Neural cell (in vitro differentiated cells): Measurements from ENCODE around the gene RC3H2. TPM values are rescaled to one million over a fixed set of nuclear protein-coding genes. Genes with fewer than 3 reads are reported as not detected.

ENCODE experiments used
- H2AFZ ChIP-seq: fragments of 200-600, 300-800 bp; sonication (generic), shearing (Covaris generic); 2 replicates; pipeline ENCODE4 v1.6.0; 2014; ENCODE audit warnings: low read depth, mild to moderate bottlenecking, antibody characterized with exemption, low read length, moderate library complexity
- H3F3A ChIP-seq: fragments of 200-600 bp; shearing (Covaris generic); 2 replicates; pipeline ENCODE4 v1.6.1; 2016; ENCODE audit warnings: mild to moderate bottlenecking, moderate library complexity, mixed read lengths, antibody characterized with exemption, low read length; ENCODE audit not compliant: insufficient read depth, poor library complexity, severe bottlenecking
- H3K27ac ChIP-seq: fragments of 200-600, 300-800 bp; sonication (generic), shearing (Covaris generic); 2 replicates; pipeline ENCODE4 v1.5.1; 2014; ENCODE audit warnings: mild to moderate bottlenecking, low read length, moderate library complexity
- H3K27me3 ChIP-seq: fragments of 300-800, 200-600 bp; sonication (generic), shearing (Covaris generic); 2 replicates; pipeline ENCODE4 v1.6.0; 2014; ENCODE audit warnings: mild to moderate bottlenecking, low read depth, low read length, moderate library complexity; ENCODE audit not compliant: insufficient read depth
- H3K36me3 ChIP-seq: fragments of 300-800, 200-600 bp; sonication (generic), shearing (Covaris generic); 2 replicates; pipeline ENCODE4 v1.5.1; 2014; ENCODE audit warnings: mild to moderate bottlenecking, antibody characterized with exemption, low read length, moderate library complexity; ENCODE audit not compliant: insufficient read depth
- H3K4me2 ChIP-seq: fragments of 300-800, 200-600 bp; sonication (generic), shearing (Covaris generic); 2 replicates; pipeline ENCODE4 v1.6.0; 2014; ENCODE audit warnings: mild to moderate bottlenecking, low read length
- H3K4me3 ChIP-seq: fragments of 300-800, 200-600 bp; sonication (generic), shearing (Covaris generic); 2 replicates; pipeline ENCODE4 v1.5.1; 2014; ENCODE audit warnings: mild to moderate bottlenecking, low read length, moderate library complexity
- H3K79me2 ChIP-seq: fragments of 200-600 bp; shearing (Covaris generic); replicated peaks from 2 replicates; pipeline ENCODE4 v1.6.0; 2014; ENCODE audit warnings: mild to moderate bottlenecking, low read length, moderate library complexity; ENCODE audit not compliant: insufficient read depth
- H3K9ac ChIP-seq: fragments of 300-800, 200-600 bp; sonication (generic), shearing (Covaris generic); 2 replicates; pipeline ENCODE4 v1.6.1; 2016; ENCODE audit warnings: mild to moderate bottlenecking, low read length, mixed read lengths
- H3K9me2 ChIP-seq: fragments of 200-600 bp; shearing (Covaris generic); 2 replicates; pipeline ENCODE4 v1.6.1; 2016; ENCODE audit warnings: mild to moderate bottlenecking, low read length, mixed read lengths; ENCODE audit not compliant: insufficient read depth
- H3K9me3 ChIP-seq: fragments of 200-600, 300-800 bp; sonication (generic), shearing (Covaris generic); 2 replicates; pipeline ENCODE4 v1.6.1; 2016; ENCODE audit warnings: mild to moderate bottlenecking, mixed run types, low read length, moderate library complexity, mixed read lengths
- H4K20me1 ChIP-seq: fragments of 200-600 bp; shearing (Covaris generic); 2 replicates; pipeline ENCODE4 v1.6.1; 2016; ENCODE audit warnings: mild to moderate bottlenecking, mixed run types; ENCODE audit not compliant: insufficient read depth
- CTCF ChIP-seq: fragments of 450-650 bp; IDR thresholded peaks from 2 replicates; pipeline ENCODE4 v1.5.1; 2014; ENCODE audit warnings: antibody characterized with exemption, mild to moderate bottlenecking, moderate library complexity; ENCODE audit not compliant: poor library complexity, severe bottlenecking
- EP300 ChIP-seq: fragments of 450-650 bp; conservative IDR thresholded peaks from 2 replicates; pipeline ENCODE4 v1.6.1; 2014; ENCODE audit warnings: antibody characterized with exemption, mild to moderate bottlenecking, moderate library complexity; ENCODE audit not compliant: poor library complexity, severe bottlenecking
- EZH2 ChIP-seq: fragments of 200-600, 300-800 bp; shearing (Covaris generic), sonication (generic); IDR thresholded peaks from 2 replicates; pipeline ENCODE4 v1.6.1; 2014; ENCODE audit warnings: antibody characterized with exemption, low read length, borderline replicate concordance, mild to moderate bottlenecking; ENCODE audit not compliant: insufficient read depth, poor library complexity, severe bottlenecking
- MXI1 ChIP-seq: fragments of 450-650 bp; conservative IDR thresholded peaks from 2 replicates; pipeline ENCODE4 v1.6.1; 2014; ENCODE audit warnings: antibody characterized with exemption, mild to moderate bottlenecking; ENCODE audit not compliant: poor library complexity, severe bottlenecking
- POLR2AphosphoS5 ChIP-seq: IDR thresholded peaks from 2 replicates; pipeline ENCODE4 v1.6.1; 2012
- RAD21 ChIP-seq: fragments of 450-650 bp; conservative IDR thresholded peaks from 2 replicates; pipeline ENCODE4 v1.6.1; 2014; ENCODE audit warnings: antibody characterized with exemption, mild to moderate bottlenecking, moderate library complexity
- REST ChIP-seq: IDR thresholded peaks from 2 replicates; pipeline ENCODE4 v1.6.1; 2012; ENCODE audit warnings: borderline replicate concordance
- SMC3 ChIP-seq: fragments of 450-650 bp; conservative IDR thresholded peaks from 2 replicates; pipeline ENCODE4 v1.6.1; 2014; ENCODE audit warnings: antibody characterized with exemption, mild to moderate bottlenecking, moderate library complexity; ENCODE audit not compliant: poor library complexity
- TAF1 ChIP-seq: IDR thresholded peaks from 2 replicates; pipeline ENCODE4 v1.6.1; 2012; ENCODE audit warnings: low read depth
- polyA plus RNA-seq: library from polyadenylated mRNA; depleted of rRNA; stranded (reverse); fragments of >200 nt; gene quantifications from 2 replicates; pipeline ENCODE4 v1.2.3, GENCODE V29; 2014

Gene RC3H2
- polyA plus RNA-seq, 1 donor from 2014 or later, result 34.8 TPM

GRCh38 chr9:122949696-122950095 is 44.5 kb upstream of the RC3H2 start:
- H3F3A ChIP-seq, result no peaks in the 10 kb centered on the region
- no peaks in the 10 kb centered on the region for H3K36me3 ChIP-seq
- peaks cover 90% of the 10 kb centered on the region for H3K79me2 ChIP-seq
- H3K9ac ChIP-seq, result no peak overlapping the region
- no peak overlapping the region for H3K4me2 ChIP-seq
- H3K4me3 ChIP-seq, result no peak overlapping the region
- no peaks in the 10 kb centered on the region for H3K9me2 ChIP-seq
- H3K27ac ChIP-seq, result no peak overlapping the region
- no peak overlapping the region for H2AFZ ChIP-seq
- TF ChIP-seq RAD21, result no peak
- TF ChIP-seq TAF1, result no peak
- no peak for TF ChIP-seq REST
- TF ChIP-seq POLR2AphosphoS5, result no peak
- no peak for TF ChIP-seq SMC3
- TF ChIP-seq CTCF, result no peak
- no peak for TF ChIP-seq EZH2
- H3K9me3 ChIP-seq, result no peaks in the 10 kb centered on the region
- H4K20me1 ChIP-seq, result no peaks in the 10 kb centered on the region
- no peaks in the 10 kb centered on the region for H3K27me3 ChIP-seq

GRCh38 chr9:122948313-122948712 is 43.2 kb upstream of the RC3H2 start:
- H2AFZ ChIP-seq, result no peak overlapping the region
- H3K36me3 ChIP-seq, result no peaks in the 10 kb centered on the region
- no peaks in the 10 kb centered on the region for H4K20me1 ChIP-seq
- no peak overlapping the region for H3K4me2 ChIP-seq
- no peak overlapping the region for H3K4me3 ChIP-seq
- H3K27me3 ChIP-seq, result no peaks in the 10 kb centered on the region
- no peaks in the 10 kb centered on the region for H3K9me2 ChIP-seq
- H3K79me2 ChIP-seq, result peaks cover 92% of the 10 kb centered on the region
- TF ChIP-seq REST (no peak), CTCF (no peak), EP300 (no peak), TAF1 (no peak), RAD21 (no peak), SMC3 (no peak), POLR2AphosphoS5 (no peak), MXI1 (no peak), EZH2 (no peak)
- no peak overlapping the region for H3K27ac ChIP-seq
- no peak overlapping the region for H3K9ac ChIP-seq
- no peaks in the 10 kb centered on the region for H3F3A ChIP-seq
- no peaks in the 10 kb centered on the region for H3K9me3 ChIP-seq
